ENCODE measurements around the gene TCEANC. TPM values are rescaled to one million over a fixed set of nuclear protein-coding genes. Genes with fewer than 3 reads are reported as not detected.
A peak's percentile ranks its signal among the peaks of the same experiment; 100 is the strongest.
"Not testable (repeated sequence)": the region's sequence is repeated elsewhere in the genome, so short reads cannot be mapped to it uniquely, and the experiment has no call there.

Gene TCEANC
- polyA plus RNA-seq, 10 donors = 3.1 to 5.7 (median 4.9) TPM

GRCh38 chrX:13655674-13656073 is 2.7 kb downstream of the TCEANC start:
- DNase-seq = no peak

- peak; percentile 37 to 61 (median 54) for DNase-seq
These were observed 5.7 kb downstream of the TCEANC start for GRCh38 chrX:13658602-13659001.

GRCh38 chrX:13659063-13659462 is 6.1 kb downstream of the TCEANC start:
- no peak for DNase-seq

- no peak for DNase-seq
These were observed 8.9 kb downstream of the TCEANC start for GRCh38 chrX:13661735-13662288.

- peak in 2 of 3 donors; percentile 54 to 80 for DNase-seq
These were observed 9.4 kb downstream of the TCEANC start for GRCh38 chrX:13662355-13662791.

GRCh38 chrX:13664020-13664419 is 11.1 kb downstream of the TCEANC start:
- no peak for DNase-seq

- DNase-seq = no peak
These were observed 13.9 kb downstream of the TCEANC start for GRCh38 chrX:13666836-13667235.

GRCh38 chrX:13667919-13668318 is 15.0 kb downstream of the TCEANC start:
- no peak for DNase-seq

- no peak for DNase-seq
These were observed 16.4 kb downstream of the TCEANC start for GRCh38 chrX:13669246-13669737.

- not testable (repeated sequence) for DNase-seq
These were observed 16.8 kb downstream of the TCEANC start for GRCh38 chrX:13669755-13670154.

- no peak for DNase-seq
These were observed 17.3 kb downstream of the TCEANC start for GRCh38 chrX:13670197-13670596.

GRCh38 chrX:13673016-13673415 is 20.1 kb downstream of the TCEANC start:
- DNase-seq = no peak

- DNase-seq = no peak
These were observed 23.9 kb downstream of the TCEANC start for GRCh38 chrX:13676885-13677284.

- DNase-seq = not testable (repeated sequence)
These were observed 26.8 kb downstream of the TCEANC start for GRCh38 chrX:13679700-13680099.

GRCh38 chrX:13681595-13681994 is 28.7 kb downstream of the TCEANC start:
- DNase-seq = no peak

GRCh38 chrX:13684361-13684760 is 31.4 kb downstream of the TCEANC start:
- no peak for DNase-seq

- no peak for DNase-seq
These were observed 32.3 kb downstream of the TCEANC start for GRCh38 chrX:13685126-13685763.

GRCh38 chrX:13687203-13687602 is 34.3 kb downstream of the TCEANC start:
- DNase-seq = no peak

GRCh38 chrX:13688384-13688957 is 35.5 kb downstream of the TCEANC start:
- DNase-seq = no peak

GRCh38 chrX:13688958-13689740 is 36.2 kb downstream of the TCEANC start, which contains the start of gene RAB9A:
RAB9A (plus strand) TSS chrX:13689128; CDS start chrX:13708747, 19,619 bp downstream.
- DNase-seq = peak; percentile 73 to 93 (median 84)

- peak in 2 of 3 donors; percentile 24 to 49 for DNase-seq
These were observed 36.8 kb downstream of the TCEANC start for GRCh38 chrX:13689741-13690211.

GRCh38 chrX:13690836-13691235 is 37.9 kb downstream of the TCEANC start:
- no peak for DNase-seq

Data from muscle of back (tissue), 11 donors.